LHCN-M2 (cell line): Measurements from ENCODE around the gene AP4B1. TPM values are rescaled to one million over a fixed set of nuclear protein-coding genes. Genes with fewer than 3 reads are reported as not detected.

Experiments used
- DNase-seq: peaks from one replicate; pipeline ENCODE4 v3.0.0-alpha.2; 2012; ENCODE audit warnings: low read depth
- total RNA-seq: library from RNA; depleted of rRNA; stranded (reverse); fragments of >200 nt; gene quantifications from 2 replicates; pipeline ENCODE4 v1.2.3, GENCODE V29; 2014

The AP4B1 gene
- total RNA-seq, 1 experiment from 2014 or later: 20.3 TPM

- peak; percentile 64 for DNase-seq
Observed at GRCh38 chr1:113930499-113931161, 26.0 kb upstream of the AP4B1 start.

GRCh38 chr1:113929750-113930498 is 25.3 kb upstream of the AP4B1 start:
- no peak for DNase-seq

GRCh38 chr1:113928941-113929749 is 24.5 kb upstream of the AP4B1 start, which contains the start of gene HIPK1:
Gene HIPK1, plus strand, starts transcription at chr1:113929324.
- peak; percentile 81 for DNase-seq

DNA sequence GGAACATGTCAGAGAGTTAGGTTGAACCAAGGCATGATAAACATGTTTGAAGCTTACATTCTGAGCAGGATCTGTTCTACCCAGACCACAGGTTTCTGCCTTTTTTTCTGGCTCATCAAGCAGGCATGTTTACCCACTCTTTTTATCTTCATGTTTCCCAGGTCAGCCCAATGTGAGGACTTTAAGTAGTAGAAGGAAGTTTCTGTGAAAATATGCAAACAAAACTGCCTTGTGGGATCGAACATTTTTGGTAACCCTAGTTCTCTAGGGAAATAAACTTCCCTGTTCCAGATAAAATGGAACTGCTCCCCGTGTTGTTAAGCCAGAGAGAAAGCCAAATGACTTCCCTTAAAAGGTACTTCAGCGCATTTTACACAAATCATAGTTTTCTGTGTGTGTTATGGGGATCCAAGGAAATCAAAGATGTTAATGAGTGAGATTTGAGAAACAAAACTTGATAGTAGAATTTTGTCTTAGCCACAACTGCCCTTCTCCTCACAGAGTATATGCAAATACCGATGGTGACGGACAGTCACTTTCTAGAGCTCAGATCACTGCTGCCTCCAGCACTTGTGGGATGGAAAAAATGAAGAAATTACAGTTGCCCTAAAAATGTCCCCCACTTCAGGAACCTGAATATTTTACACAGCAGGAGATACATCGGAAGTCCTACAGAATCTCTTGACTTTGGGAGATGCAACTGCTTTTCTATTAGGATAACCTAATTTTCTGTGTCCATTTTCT is 23.8 kb upstream of the AP4B1 start:
- no peak for DNase-seq

- DNase-seq: no peak
Observed at GRCh38 chr1:113924473-113924872, 19.9 kb upstream of the AP4B1 start.

DNA sequence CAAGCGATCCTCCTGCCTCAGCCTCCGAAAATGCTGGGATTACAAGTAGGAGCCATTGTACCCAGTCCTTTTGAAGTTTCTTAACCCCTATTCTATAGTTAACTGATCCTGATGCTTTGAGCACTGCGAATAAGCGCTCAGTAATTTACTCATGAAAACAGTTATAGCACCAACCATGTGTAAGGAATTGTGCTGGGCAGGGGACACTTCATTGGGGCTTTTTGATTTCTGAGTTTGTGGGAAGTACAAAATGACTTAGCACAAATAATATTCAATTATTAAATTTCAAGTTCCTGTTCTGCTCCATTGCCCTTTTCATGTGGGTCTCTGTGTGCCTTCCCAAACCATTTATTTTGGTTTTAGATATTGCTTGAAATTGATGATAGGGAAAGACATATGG is 18.4 kb upstream of the AP4B1 start:
- DNase-seq: no peak

- DNase-seq: no peak
Observed at GRCh38 chr1:113918243-113918642, 13.6 kb upstream of the AP4B1 start.

DNA sequence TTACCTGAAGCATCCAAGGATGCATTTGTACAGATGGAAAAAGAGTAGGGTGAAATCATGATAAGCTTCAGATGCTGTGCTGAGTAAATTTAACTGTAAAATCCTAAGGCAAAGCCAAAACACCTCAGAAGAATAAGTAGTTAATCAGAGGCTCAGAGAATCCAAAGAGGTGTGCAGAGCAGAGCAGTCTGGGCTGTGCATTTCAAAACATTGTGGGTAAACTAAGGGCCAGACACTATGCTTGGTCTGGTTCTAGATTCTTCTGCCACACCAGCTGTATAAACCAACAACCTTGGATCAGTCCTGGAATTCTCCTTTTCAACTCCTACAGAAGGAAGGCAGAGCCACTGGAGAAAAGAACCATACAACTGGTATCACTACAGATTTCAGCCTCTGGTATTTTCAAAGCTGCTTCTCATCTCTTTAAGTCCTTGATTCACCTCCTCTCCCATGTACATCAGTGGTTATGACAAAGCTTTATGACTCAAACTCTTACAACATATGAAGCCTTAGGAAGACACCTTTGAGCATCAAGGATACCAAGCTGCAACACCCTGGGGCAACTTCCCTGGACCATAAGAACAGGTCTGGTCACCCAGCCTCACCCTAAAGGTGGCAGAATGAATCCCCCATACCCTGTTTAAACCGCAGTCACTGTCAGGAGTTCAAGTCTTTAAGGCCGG is 12.9 kb upstream of the AP4B1 start:
- DNase-seq: peak; percentile 55

DNA sequence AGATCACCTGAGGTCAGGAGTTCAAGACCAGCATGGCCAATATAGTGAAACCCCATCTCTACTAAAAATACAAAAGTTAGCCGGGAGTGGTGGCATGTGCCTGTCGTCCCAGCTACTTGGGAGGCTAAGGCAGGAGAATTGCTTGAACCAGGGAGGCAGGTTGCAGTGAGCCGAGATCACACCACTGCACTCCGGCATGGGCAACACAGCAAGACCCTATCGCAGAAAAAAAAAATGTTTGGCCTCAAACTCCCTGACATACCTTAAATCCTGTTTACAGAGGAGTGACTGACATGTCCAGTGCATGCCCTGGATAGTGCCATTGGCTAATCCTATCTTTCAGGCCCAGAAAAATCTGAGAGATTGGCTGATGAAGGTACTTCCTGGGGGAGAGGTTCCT is 12.4 kb upstream of the AP4B1 start:
- DNase-seq: no peak

DNA sequence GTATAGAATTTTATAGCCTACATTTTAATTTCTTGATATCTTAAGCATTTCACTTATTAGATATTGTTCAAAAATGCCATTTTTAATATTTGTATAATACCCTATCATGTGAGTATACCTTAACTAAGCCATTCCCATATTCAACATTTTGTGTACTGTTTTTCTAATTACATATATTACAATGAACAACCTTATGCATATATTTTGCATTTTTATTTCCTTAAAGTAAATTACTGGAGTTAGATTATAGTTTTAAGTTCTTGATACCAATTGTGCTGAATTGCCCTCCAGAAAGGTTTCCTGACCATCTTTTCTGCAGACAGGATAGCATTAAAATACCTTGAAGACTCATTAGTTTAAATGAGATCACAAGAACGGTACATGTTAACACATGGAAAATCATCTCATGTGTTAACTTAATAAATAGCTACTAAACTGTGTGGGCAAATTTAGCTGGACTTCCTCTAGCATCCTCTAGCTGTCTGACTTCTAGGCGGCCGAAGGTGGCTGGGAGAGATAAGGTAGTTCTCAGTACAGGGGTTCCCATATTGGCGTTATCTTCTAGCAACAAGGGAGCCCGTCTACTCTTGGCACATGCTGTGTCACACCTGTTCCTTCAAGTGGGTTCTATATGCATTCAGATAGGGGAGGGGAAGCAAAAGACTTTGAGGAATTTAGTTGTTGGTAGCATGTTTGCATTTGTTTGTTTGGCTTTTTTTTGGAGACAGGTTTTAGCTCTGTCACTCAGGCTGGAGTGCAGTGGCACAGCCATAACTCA is 9.5 kb upstream of the AP4B1 start:
- no peak for DNase-seq

- DNase-seq: no peak
Observed at GRCh38 chr1:113913312-113913668, 8.7 kb upstream of the AP4B1 start.

DNA sequence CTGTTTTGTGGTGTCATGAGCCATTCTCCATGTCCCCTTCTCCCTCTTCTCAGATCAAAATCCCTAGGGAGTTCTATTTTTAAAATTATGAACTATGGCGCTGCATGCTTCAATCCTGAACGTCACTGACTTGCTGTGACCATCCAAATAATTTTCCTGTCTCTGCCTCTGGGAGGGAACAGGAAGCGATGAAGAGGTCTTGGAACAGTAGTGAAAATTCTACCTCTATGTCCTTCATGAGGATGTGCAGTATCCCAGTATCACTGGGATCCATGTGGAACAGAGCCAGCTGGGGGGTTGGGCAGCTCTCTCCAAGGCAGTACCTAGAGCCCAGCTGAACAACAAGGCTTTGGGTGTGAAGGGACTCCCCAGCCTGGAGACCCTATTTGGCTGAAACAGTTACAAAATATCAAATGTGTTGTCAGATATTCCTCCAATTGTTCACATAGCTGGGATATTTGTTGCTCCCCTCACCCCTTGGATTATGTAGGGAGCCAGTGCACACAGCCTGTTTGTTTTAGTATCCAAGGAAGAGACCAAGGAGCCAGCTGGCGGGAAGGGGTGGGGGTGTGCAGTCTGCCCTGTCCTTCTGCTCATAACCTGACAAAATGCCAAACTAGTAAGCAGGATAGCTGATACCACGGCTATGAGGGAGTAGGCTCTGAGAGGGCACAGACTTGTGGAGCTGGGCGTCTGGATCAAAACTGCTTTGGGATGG is 8.2 kb upstream of the AP4B1 start:
- peak; percentile 91 for DNase-seq

DNA sequence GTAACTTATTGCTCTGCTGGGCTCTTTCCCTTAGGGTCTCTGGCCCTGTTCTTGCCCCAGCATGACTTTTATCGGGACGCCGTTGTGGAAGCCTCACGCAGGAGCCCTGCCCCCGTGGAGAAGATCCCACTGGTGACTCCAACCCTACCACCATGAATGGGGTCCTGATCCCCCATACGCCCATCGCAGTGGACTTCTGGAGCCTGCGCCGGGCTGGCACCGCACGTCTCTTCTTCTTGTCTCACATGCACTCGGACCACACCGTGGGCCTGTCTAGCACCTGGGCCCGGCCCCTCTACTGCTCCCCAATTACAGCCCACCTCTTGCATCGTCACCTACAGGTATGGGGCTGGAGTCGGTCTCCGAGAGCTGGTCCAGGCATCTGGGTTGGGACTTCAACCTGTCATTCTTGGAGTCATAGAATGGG is 849 bp upstream of the AP4B1 start:
- DNase-seq: no peak

DNA sequence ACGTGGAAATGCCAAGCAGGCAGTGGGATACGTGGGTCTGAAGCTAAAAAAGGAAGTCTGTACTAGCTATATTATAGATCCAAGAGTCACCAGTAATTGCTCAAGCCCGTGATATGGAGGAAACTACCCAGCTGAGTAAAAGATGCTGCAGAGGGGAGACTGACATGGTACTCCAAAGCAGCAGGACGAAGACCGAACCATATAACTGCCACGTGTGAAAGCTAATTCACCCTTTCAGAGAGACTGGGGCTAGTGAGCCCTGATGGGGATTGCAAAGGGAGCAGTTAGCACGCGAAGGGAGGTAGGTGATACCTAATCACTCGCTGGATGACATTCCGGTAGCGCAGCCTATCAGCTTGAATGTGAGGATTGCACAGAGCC is 316 bp downstream of the AP4B1 start:
- DNase-seq: no peak

- DNase-seq: no peak
Observed at GRCh38 chr1:113903501-113904292, 902 bp downstream of the AP4B1 start.

DNA sequence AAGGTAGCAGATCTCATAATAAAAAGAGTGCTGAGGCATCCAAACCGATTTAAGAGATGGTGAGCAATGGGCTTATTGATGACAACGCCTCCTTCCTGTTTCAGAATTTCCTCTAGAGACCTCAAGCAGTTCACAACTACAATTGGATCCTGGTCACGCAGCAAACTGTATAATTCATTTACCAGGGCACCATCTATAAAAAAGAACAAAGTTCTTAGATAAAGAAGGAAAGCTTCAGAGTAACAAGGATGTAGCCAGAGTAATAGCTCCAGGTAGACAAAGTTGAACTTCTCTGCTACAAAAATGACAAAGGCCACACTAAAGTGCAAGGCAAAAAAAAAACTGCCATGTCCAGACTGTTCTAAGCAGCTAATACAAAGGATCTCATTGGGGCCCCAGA is 3.4 kb downstream of the AP4B1 start:
- no peak for DNase-seq

- DNase-seq: peak; percentile 68
Observed at GRCh38 chr1:113899111-113899510, 5.5 kb downstream of the AP4B1 start.

DNA sequence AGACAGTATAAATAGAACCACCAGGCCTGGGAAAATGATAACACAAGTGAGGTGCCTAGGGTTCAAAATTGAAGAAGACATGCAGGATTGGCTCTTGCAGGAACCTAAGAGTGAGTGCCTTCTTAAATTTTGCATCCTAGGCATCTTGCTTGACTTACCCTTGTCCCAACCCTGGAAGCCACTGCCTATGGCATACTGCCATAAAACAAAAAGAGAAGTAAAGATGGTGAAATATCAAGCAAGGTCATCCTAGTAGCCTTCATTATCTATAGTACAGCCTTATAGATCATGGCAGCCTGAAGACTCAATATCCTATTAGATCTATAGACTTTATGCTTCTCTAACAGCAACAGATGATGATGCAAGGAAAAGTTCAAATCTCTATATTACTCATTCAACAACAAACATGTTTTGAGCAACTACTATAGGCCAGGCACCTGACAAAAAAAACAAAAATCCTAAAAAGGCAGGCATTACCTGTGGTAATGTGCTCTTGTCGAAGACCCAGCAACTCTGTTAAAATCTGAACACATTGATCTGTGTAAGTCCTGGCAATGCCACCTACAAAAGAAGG is 6.3 kb downstream of the AP4B1 start:
- DNase-seq: no peak

- no peak for DNase-seq
Observed at GRCh38 chr1:113895961-113896360, 8.6 kb downstream of the AP4B1 start.
